ENCODE data around the gene CDIP1. TPM values are rescaled to one million over a fixed set of nuclear protein-coding genes. Genes with fewer than 3 reads are reported as not detected.

Gene CDIP1
- total and polyA plus RNA-seq, 9 of the 15 experiments (the other 6 are each of a cell fraction or from before 2014, with no cell fraction given), result 0.29 TPM; not detected in 8

DNA sequence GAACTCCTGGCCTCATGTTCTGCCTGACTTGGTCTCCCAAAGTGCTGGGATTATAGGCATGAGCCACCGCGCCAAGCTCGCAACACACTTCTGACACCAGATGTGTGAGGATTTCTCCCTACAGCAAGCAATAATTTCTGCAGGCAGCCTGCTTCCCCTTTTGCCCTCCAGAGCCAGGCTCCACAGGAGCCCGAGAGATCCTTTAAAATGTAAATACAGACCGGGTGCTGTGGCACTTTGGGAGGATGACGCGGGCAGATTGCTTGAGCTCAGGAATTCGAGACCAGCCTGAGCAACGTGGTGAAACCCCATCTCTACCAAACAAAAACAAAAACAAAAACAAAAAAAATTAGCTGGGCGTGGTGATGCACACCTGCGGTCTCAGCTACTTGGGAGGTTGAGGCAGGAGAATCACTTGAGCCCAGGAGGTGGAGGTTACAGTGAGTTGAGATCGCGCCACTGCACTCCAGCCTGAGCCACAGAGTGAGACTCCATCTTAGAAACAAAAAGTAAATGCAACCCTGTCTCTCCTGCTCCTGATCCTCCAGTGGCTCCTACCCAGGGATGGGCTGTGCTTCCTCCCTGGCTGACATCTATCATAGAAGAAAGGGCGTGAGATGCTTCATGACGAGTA lies 32.2 kb upstream of the CDIP1 start (continued):
- no peak for TF ChIP-seq JUND (IDR thresholded peaks at IDR 0.05; ENCODE audit: borderline replicate concordance, low read depth, low read length)
- no peak for TF ChIP-seq JUND (tag; IDR thresholded peaks at IDR 0.05; ENCODE audit: borderline replicate concordance, low read depth, low read length)
- TF ChIP-seq REST (IDR thresholded peaks at IDR 0.05; ENCODE audit: borderline replicate concordance), result no peak
- TF ChIP-seq REST (CRISPR knock-in tag; IDR thresholded peaks at IDR 0.05; ENCODE audit: low read depth), result no peak
- TF ChIP-seq PTTG1 (tag; IDR thresholded peaks at IDR 0.05; ENCODE audit: low read depth), result no peak
- TF ChIP-seq ATF1 (CRISPR knock-in tag; IDR thresholded peaks at IDR 0.05), result no peak
- TF ChIP-seq ATF1 (tag; IDR thresholded peaks at IDR 0.05), result no peak
- TF ChIP-seq CBX1 (IDR thresholded peaks at IDR 0.05; ENCODE audit: low read depth), result no peak
- no peak for TF ChIP-seq HLTF (IDR thresholded peaks at IDR 0.05)
- no peak for TF ChIP-seq CSDE1 (IDR thresholded peaks at IDR 0.05)
- TF ChIP-seq CGGBP1 (CRISPR knock-in tag; IDR thresholded peaks at IDR 0.05), result no peak
